ENCODE measurements around the gene FCAMR.

- TF ChIP-seq YY1 (IDR thresholded peaks at IDR 0.05; ENCODE audit: insufficient read depth, insufficient read length) = no peak
- TF ChIP-seq SUZ12 (IDR thresholded peaks at IDR 0.05; ENCODE audit: extremely low read depth, insufficient read depth, insufficient read length) = no peak
- no peak for TF ChIP-seq ZNF274 (IDR thresholded peaks at IDR 0.05; ENCODE audit: low read depth, low read length)
Measured at GRCh38 chr1:206985162-206985749, 15.0 kb upstream of the FCAMR start.

All from NT2/D1 (cell line).